DMS153 treated with DMSO at 0.1 percent for 48 hours (cell line): ENCODE data around the gene PCDHGA1.
A peak's percentile ranks its signal among the peaks of the same experiment; 100 is the strongest.
"Not testable (repeated sequence)": the region's sequence is repeated elsewhere in the genome, so short reads cannot be mapped to it uniquely, and the experiment has no call there.

Experiments
- DNase-seq: peaks from one replicate; lab custom pipeline; 2025; ENCODE audit not compliant: unreplicated experiment; lab: John Stamatoyannopoulos, UW

The PCDHGA1 gene

GRCh38 chr5:141330299-141331080 lies at the start of gene PCDHGA1:
TSS of gene PCDHGA1 (plus strand) at chr5:141330514.
- DNase-seq = no peak

- DNase-seq = no peak
Measured at GRCh38 chr5:141298376-141298775, 31.9 kb upstream of the PCDHGA1 start.

DNA sequence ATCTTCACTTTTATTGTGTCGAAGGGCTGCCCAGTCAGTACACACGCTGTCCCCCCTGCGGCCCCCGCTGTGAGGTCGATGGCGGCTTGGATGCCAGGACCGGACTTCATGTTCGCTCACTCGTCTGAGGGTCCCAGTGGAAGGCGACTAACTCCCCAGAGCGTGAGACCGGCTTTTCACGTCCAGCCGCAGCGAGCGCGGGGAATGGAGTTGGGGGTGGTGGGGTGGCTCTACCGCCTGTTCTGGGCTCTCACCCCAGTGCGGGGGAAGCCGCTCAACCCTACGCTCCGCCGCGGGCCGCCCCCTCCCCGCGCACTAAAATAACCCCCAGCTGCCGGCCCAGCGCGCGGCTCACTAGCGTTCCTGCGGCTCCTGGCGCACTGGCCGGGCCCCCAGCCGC lies 26.6 kb upstream of the PCDHGA1 start, which contains the start of gene SLC25A2:
Gene SLC25A2, minus strand, starts transcription at position 294 of the 400 bp plus-strand sequence. Its CDS starts 184 bp downstream, at position 110.
- DNase-seq = no peak

DNA sequence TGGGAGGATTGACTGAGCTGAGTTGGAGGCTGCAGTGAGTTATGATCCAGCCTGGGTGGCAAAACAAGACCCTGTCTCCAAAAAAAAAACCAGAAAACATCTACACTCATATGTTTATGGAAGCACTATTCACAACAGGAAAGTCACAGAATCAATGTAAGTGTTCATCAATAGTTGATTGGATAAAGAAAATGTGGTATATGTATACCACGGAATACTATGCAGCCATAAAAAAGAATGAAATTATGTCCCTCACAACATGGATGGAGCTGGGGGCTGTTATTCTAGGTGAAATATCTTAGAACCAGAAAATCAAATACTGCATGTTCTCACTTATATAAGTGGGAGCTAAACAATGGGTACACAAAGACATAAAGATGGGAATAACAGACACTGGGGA lies 23.7 kb upstream of the PCDHGA1 start:
- DNase-seq = no peak

DNA sequence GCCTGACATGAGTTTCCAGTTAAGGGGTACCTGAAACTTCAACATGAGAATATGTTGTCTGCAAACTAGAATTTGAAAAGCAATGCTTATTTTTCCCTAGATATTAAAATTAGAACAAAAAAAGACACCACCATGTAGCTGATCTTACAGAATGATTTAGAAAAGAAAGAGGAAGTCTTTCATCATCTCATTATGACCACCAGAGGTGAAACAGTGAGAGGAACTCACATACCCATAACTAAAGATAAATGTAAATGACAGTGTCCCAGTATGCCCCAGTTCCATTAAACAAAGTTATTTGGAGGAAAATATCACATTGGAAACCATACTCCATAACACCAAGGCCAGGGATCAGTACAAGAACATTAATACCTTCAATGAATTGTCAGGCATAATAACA lies 16.6 kb upstream of the PCDHGA1 start:
- DNase-seq = no peak

DNA sequence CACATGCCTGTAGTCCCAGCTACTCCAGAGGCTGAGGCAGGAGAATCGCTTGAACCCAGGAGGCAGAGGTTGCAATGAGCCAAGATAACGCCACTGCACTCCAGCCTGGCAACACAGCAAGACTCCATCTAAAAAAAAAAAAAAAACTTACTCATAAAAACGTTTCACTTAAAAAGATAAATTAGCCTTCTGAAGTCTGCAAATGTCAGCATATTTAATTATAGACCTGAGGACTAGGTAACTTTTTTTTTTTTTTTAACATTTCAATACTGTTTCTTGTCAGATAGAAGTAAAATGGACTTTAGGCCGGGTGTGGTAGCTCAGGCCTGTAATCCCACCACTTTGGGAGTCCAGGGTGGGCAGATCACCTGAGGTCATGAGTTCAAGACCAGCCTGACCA lies 13.4 kb upstream of the PCDHGA1 start:
- DNase-seq = not testable (repeated sequence)

GRCh38 chr5:141319202-141319601 lies 11.1 kb upstream of the PCDHGA1 start:
- no peak for DNase-seq

DNA sequence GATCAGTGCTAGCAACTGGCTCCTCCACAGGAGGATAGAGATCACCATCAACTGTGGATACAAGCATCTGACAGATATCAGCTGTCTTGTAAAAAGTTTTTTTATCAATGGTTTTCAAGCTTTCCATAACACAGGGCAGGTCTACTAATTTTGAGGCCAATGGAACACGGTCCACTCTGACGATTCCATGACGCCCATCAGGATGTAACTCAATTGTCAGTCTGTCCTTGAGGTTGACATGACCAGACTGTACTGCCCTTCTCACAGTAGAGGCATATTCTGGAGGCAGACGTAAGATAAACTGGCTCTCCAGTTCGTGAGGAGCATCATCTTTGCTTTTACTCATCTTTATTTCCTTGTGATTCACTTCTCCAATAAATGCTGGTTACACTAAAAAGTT lies 10.6 kb upstream of the PCDHGA1 start:
- DNase-seq = no peak

DNA sequence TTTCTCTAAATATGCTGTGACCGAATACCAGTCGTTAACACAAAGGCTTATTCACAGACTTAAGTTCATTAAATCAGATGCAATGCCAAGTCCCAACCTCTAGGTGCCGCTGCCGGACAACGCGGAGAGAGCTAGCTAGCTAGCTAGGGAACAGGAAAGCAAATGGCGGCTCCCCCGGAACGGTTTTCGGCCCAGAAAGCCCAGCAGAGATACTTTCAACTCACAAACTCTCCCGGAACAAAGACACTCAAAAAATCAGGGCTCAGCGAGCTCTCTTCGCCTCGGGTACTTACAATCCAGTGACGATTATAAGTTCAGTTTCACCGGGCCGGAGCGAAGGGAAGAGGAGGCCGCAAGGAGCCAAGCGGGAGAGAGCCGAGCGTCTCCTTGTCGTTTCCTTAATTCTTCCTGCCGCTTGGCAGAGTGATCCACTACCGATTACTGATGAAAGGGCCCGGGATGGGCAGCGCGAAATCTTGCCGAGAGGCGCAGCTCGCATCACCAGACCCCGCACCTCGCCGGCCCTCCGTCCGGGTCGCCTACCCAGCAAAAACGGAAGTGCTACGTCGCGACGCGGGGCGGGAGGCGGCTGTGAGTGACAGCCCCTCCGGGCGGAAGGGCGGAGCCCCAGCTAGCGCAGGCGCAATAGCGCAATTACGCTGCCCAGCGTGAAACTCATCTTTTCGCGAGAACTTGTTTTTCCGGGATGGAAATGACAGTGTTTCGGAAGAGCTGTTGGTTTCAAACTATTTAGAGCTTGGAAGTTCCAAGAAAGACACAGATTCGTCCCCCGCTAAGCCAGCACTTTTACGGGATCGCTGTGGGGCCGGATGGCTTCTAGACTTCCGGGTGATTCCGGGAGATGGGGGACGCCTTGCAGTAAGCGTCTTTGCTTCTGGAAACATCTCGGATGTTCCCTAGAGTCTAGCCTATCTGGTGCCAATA lies 9.8 kb upstream of the PCDHGA1 start, which contains the start of gene TAF7:
Gene TAF7, minus strand, starts transcription at position 560 of the 945 bp plus-strand sequence. CDS start 740 bp downstream, outside the sequence.
- peak; percentile 29 for DNase-seq

DNA sequence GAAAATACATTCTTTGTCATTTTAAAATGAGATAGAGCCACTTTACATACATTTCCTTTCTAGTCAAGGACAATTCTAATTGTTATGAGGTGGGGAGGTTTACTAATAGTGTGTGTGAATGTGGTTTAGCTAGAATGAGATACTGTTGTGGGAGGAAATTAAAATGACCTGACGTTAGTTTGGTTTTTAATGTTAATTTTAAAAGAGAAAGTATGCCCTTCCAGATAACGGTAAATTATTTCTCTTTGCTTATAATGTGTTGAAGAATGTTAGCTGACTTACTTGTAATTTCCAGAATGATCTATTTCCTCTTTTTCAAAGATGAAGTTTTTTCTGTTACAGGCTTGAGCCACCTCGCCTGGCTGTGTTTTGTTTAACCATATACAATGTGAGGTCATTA lies 8.1 kb upstream of the PCDHGA1 start:
- DNase-seq = no peak

GRCh38 chr5:141326088-141326854 lies 4.0 kb upstream of the PCDHGA1 start:
- DNase-seq = no peak

GRCh38 chr5:141328231-141328630 lies 2.1 kb upstream of the PCDHGA1 start:
- DNase-seq = no peak

GRCh38 chr5:141332571-141332970 lies 2.3 kb downstream of the PCDHGA1 start:
- DNase-seq = not testable (repeated sequence)

GRCh38 chr5:141338538-141339306 lies 8.4 kb downstream of the PCDHGA1 start, which contains the start of gene PCDHGA2:
TSS of gene PCDHGA2 (plus strand) at chr5:141338760.
- DNase-seq = no peak

- not testable (repeated sequence) for DNase-seq
Measured at GRCh38 chr5:141340781-141341354, 10.6 kb downstream of the PCDHGA1 start.

- DNase-seq = no peak
Measured at GRCh38 chr5:141342773-141343172, 12.5 kb downstream of the PCDHGA1 start.

DNA sequence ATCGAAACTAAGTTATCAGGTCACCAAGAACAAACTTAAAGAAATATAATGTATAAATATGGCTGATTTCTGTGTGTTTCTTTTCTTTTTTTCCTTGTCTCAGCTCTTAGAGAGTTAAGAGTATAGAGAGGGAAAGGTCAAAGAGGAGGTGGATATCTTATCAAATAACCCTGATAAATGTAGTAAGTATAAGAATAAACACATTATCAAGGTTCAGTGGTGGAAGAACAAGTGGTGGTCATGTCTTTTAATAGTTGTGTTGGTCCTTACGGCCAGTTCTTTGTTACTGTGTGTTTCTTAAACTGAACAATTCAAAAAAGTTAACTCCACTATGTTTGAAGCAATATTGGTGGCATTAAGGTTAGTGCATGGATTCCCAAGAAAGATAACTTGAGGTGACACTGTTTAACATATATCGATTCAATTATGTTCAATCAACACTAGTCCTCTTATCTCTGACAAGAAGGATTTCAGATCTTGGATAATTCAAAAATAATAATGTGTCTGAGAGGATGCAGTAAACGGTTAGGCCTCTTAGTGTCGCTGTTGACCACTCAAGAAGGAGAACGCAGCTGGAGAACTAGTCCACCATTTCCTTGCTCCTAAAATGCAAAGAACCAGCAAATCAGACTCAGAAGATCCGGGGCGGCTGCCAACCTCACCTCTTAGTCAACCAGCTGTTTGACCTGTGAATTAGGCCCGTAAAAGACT lies 13.1 kb downstream of the PCDHGA1 start, which contains the start of gene PCDHGA3:
Gene PCDHGA3, plus strand, starts transcription at position 588 of the 711 bp plus-strand sequence. CDS start 205 bp downstream, outside the sequence.
- no peak for DNase-seq

DNA sequence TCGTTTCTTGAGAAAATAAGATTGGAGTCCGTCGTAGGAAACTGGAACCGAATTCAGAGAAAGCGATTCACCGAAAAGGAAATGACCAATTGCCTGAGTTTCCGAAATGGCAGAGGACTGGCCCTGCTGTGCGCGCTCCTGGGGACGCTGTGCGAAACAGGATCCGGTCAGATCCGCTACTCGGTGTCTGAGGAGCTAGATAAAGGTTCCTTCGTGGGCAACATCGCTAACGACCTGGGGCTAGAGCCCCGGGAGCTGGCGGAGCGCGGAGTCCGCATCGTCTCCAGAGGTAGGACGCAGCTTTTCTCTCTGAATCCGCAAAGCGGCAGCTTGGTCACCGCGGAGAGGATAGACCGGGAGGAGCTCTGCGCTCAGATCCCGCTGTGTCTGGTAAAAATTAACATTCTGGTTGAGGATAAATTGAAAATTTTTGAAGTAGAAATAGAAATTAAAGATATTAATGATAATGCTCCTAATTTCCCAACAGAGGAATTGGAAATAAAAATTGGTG lies 13.7 kb downstream of the PCDHGA1 start:
- no peak for DNase-seq

DNA sequence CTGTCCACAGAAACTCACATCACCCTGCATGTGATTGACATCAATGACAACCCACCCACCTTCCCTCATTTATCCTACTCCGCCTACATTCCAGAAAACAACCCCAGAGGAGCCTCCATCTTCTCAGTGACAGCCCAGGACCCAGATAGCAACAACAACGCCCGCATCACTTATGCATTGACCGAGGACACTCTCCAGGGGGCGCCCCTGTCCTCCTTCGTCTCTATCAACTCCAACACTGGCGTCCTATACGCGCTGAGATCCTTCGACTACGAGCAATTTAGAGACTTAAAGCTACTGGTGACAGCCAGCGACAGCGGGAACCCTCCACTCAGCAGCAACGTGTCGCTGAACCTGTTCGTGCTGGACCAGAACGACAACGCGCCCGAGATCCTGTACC lies 15.0 kb downstream of the PCDHGA1 start:
- DNase-seq = no peak
